HG02840 (cell line): ENCODE measurements around the gene NRCAM.

Experiments used
- ATAC-seq: cut with Tn5 transposase; IDR thresholded peaks from one replicate; pipeline ENCODE4 v1.9.1; 2021; ENCODE audit warnings: mild to moderate bottlenecking, moderate library complexity, moderate number of reproducible peaks; ENCODE audit not compliant: unreplicated experiment, low FRiP score

The NRCAM gene

DNA sequence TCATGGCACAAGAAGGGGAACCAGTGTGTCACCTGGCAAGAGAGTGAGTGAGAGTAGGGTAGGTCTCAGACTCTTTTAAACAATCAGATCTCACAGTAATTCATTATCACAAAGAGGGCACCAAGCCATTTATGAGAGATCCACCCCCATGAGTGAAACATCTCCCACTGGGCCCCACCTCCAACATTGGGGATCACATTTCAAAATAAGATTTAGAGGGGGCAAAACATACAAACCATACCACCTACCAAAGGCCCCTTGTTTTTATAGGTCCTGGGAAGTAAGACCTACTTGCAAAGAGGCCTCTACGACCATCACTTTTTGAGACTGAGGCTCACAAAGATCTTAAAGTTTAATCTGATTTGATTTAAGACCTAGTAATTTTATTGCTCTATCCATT, 134.9 kb downstream of the NRCAM start:
- no peak for ATAC-seq

DNA sequence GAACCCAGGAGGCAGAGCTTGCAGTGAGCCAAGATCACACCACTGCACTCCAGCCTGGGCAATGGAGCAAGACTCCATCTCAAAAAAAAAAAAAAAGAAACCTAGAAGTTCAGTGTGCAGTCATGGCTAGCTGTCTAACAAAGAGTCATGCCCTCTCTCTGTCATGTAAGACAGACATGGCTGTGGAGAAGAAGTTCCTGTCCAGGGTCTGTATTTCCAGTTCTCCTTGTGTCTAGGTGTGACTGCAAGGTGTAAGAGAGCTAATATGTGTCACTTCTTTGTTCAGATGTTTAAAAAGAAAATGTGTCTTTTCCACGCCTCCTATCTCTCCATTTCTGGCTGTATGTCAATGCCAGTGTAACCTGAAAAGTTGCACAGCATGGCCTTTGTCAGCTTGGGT, 139.5 kb downstream of the NRCAM start:
- ATAC-seq: no peak

- no peak for ATAC-seq
Observed at GRCh38 chr7:108314551-108314950, 141.7 kb downstream of the NRCAM start.

GRCh38 chr7:108314049-108314448, 142.2 kb downstream of the NRCAM start:
- no peak for ATAC-seq

- no peak for ATAC-seq
Observed at GRCh38 chr7:108313086-108313485, 143.2 kb downstream of the NRCAM start.

DNA sequence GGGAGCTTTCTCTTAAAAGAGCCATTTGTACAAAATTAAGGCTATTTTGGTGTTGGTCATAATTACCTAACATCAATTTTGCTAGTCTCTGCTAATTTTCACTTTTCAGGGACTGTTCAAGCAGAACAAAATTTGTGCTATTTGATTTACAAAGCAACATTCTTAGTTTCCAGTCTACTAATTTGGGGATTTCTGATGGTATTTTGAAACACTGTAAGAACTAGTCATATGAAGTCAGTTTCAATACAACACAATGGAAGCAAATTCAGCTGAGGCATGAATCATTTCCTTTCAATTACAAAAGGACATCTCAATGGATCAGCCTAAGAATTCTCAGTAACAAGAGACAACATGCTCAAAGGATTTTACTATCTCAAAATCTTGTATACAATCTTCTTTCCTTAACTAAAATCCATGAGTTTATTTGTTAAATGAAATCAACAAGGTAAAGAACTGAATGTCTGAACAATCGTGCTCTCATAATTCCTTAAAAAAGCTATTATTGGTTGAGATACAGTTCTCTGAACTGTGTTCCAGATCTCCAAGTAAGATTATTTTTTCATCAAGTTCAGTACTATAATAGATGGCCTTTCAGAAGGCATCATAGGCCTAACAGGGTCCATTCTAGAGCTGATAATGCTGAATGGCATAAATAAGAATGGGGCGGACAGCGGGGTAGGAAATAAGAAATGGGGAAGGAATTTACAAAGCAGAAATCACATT, 144.6 kb downstream of the NRCAM start:
- peak; percentile 48 for ATAC-seq

- ATAC-seq: no peak
Observed at GRCh38 chr7:108310351-108310750, 145.9 kb downstream of the NRCAM start.

DNA sequence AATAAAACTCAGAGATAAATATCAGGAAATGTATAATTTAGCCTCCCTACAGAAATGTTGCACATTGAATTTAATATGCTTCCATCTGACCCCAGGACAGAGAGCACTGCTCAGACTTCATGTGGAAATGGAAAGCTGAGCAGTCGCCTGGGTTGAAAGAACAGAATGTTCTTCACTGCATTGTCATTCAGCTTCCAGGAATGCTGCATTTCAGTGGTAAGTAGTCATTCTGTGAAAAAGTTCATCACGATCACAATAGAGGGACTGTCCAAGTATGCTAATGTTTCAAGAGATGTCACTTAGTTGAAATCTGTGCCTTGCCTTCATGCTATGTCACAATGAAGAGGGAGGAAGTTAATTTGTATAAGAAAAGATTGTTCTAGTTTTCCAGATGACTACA, 147.3 kb downstream of the NRCAM start:
- ATAC-seq: no peak

- no peak for ATAC-seq
Observed at GRCh38 chr7:108308276-108308675, 148.0 kb downstream of the NRCAM start.

GRCh38 chr7:108307595-108307994, 148.6 kb downstream of the NRCAM start:
- ATAC-seq: no peak

- no peak for ATAC-seq
Observed at GRCh38 chr7:108307194-108307593, 149.0 kb downstream of the NRCAM start.

- ATAC-seq: no peak
Observed at GRCh38 chr7:108303332-108303731, 152.9 kb downstream of the NRCAM start.

- no peak for ATAC-seq
Observed at GRCh38 chr7:108301387-108301786, 154.8 kb downstream of the NRCAM start.

DNA sequence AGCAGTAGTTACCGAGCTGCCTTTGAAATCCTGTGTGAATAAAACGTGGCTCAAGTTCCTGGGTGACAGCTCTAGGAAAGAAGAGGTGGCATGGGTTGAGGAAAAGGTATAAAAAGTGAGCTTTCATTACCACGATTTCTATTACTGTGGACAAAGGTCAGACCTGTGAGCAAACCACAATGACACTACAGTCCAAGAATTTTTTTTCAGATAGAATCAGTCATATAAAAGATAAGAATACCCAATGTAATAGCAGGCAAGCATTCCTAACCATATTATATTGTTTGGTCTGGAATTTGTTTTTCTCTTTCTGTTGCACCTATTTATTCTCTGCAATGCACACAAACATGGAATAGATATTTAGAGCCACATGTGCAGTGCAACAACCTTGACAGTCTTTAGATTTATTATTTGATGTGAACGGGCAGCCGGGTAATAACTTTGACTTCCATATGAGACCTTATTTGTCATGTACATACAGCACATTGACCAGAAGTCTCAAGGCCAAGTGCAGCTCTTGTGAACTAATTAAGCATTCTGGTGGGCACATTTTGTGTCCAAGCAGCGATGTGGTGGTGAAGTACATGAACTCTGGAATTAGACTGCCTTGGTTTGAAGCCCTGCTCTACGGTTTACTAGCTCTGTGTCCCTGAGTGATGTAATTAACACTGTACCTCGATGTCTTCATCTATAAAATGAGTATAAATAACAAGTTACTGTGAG, 156.8 kb downstream of the NRCAM start:
- no peak for ATAC-seq

DNA sequence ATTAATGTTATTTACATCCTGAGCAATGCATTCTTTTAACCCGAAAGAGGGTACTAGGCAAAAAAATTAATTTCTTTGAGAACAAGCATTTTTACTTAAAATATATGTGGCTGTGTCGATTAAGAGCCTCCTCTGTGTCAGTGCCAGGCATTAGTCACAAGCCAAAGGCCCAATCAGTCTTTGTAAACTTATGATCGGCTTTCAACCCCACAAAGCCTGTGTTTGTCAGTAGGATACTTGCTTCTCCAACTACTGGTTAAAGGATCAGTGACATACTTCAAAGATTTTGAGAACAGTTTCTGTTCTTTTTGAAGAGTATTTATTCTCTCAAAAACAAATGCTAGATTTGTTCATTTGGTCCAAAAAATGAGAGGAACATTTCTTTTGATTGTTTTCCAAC, 159.3 kb downstream of the NRCAM start:
- ATAC-seq: no peak

DNA sequence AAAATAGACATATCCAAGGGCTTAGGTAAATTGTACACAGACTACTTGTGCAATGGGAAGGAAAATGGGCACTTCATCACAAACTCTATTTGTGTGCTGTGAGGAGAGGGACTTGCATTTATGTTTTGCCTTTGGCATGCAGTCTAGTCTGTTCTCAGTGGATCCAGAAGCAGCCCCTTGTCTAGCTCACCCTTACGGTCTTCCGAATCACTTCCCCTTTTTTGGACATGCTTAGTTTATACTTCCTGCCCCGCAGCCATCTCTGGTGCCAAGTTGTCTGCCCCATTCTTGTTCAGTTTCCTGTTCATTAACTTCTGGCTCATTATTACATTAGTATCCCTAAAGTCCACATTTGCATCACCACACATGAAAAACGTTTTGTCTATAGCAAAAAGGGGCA, 161.6 kb downstream of the NRCAM start:
- peak; percentile 73 for ATAC-seq

GRCh38 chr7:108293149-108293612, 163.1 kb downstream of the NRCAM start:
- ATAC-seq: no peak

DNA sequence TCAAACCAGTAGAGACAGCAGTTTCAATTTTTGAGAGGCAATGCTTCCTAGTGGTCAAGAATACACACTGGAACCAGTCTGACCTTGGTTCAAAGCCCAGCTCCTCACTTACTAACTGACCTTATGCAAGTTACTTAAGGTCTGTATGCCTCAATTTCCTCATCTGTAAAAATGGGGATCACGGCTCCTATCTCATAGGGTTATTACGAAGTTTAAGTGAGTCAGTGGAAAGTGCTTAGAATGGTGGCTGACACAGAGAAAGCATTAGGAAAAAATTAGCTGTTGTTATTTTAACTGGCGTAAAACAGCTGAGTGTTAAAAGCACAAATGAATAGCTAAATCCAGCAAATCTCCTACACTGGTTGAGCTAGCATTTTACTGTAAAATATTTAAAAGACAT, 163.7 kb downstream of the NRCAM start:
- ATAC-seq: no peak

GRCh38 chr7:108291791-108292440, 164.3 kb downstream of the NRCAM start:
- ATAC-seq: no peak

GRCh38 chr7:108291152-108291508, 165.1 kb downstream of the NRCAM start:
- ATAC-seq: no peak

GRCh38 chr7:108290459-108291151, 165.6 kb downstream of the NRCAM start:
- ATAC-seq: no peak
